ENCODE measurements around the gene NIBAN1.
A peak's percentile ranks its signal among the peaks of the same experiment; 100 is the strongest.

Gene NIBAN1

DNA sequence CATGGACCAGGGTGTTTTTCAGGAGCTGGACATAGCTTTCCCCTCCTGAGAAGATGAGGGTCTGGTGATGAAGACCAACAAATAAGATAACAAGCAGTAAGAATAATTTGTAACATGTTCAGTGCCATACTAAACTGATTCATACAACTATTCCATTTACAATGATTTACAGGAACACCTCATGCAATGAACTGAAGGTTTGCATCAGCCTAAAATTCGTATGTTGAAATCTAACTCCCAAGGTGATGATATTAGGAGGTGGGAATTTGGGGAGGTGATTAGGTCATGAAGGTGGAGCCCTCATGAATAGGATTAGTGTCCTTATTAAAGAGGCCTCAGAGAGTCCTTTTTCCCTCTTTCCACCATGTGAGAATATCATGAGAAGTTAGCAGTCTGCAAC is 15.9 kb upstream of the NIBAN1 start:
- no peaks in the 10 kb centered on the region for H3K36me3 Mint-ChIP-seq (ENCODE audit: low read depth)
- peaks cover 4% of the 10 kb centered on the region for H3K27me3 Mint-ChIP-seq (ENCODE audit: low read depth)
- H3K4me3 Mint-ChIP-seq = no peak overlapping the region
- H3K4me1 Mint-ChIP-seq = no peaks in the 10 kb centered on the region
- H3K27ac Mint-ChIP-seq = no peak overlapping the region
- peaks cover 7% of the 10 kb centered on the region for H3K9me3 Mint-ChIP-seq
- TF ChIP-seq, protein P1, sequence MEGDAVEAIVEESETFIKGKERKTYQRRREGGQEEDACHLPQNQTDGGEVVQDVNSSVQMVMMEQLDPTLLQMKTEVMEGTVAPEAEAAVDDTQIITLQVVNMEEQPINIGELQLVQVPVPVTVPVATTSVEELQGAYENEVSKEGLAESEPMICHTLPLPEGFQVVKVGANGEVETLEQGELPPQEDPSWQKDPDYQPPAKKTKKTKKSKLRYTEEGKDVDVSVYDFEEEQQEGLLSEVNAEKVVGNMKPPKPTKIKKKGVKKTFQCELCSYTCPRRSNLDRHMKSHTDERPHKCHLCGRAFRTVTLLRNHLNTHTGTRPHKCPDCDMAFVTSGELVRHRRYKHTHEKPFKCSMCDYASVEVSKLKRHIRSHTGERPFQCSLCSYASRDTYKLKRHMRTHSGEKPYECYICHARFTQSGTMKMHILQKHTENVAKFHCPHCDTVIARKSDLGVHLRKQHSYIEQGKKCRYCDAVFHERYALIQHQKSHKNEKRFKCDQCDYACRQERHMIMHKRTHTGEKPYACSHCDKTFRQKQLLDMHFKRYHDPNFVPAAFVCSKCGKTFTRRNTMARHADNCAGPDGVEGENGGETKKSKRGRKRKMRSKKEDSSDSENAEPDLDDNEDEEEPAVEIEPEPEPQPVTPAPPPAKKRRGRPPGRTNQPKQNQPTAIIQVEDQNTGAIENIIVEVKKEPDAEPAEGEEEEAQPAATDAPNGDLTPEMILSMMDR (IDR thresholded peaks at IDR 0.05; ENCODE audit: unreplicated experiment in 3 of 3) = no peak

DNA sequence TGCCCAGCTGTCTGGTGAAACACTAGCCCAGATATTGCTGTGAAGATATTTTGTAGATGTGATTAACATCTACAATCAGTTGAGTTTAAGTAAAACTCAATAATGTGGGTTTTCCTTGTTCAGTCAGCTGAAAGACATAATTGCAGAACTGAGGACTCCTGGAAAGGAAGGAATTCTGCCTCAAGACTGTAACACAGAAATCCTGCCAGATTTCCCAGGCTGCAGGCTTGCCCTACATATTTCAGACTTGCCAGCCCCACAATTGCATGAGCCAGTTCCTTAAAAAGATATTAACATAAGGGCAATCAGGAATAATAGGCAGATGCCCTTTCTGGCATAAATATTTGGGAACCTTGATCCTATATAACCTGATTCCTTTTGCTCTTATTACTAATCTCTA is 14.2 kb upstream of the NIBAN1 start:
- no peak overlapping the region for H3K27ac Mint-ChIP-seq
- H3K27me3 Mint-ChIP-seq (ENCODE audit: low read depth) = peaks cover 4% of the 10 kb centered on the region
- no peaks in the 10 kb centered on the region for H3K4me1 Mint-ChIP-seq
- no peaks in the 10 kb centered on the region for H3K36me3 Mint-ChIP-seq (ENCODE audit: low read depth)
- TF ChIP-seq, protein P1 (IDR thresholded peaks at IDR 0.05; ENCODE audit: unreplicated experiment in 3 of 3) = no peak
- H3K4me3 Mint-ChIP-seq = no peak overlapping the region
- no peaks in the 10 kb centered on the region for H3K9me3 Mint-ChIP-seq

DNA sequence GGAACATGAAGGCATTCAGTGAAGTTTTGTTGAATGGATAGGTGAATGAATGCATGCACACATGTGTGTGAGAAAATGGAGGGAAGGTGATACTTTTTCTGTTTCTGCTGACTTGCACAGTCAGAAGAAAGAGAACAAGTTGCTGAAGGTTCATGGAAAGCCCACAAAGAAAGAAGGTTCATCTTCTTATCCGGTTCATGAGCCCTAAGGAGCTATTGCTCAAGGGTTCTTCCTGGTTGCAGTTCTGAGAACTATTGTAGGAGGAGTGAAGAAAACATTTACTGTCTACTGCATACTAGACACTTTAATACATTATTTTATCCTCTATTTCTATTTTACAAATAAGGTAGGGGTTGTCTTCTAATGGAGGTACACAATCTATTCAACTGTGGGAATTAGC is 13.4 kb upstream of the NIBAN1 start:
- no peak overlapping the region for H3K27ac Mint-ChIP-seq
- H3K9me3 Mint-ChIP-seq = no peaks in the 10 kb centered on the region
- H3K4me3 Mint-ChIP-seq = no peak overlapping the region
- TF ChIP-seq, protein P1 (IDR thresholded peaks at IDR 0.05; ENCODE audit: unreplicated experiment in 3 of 3) = no peak
- peaks cover 3% of the 10 kb centered on the region for H3K27me3 Mint-ChIP-seq (ENCODE audit: low read depth)
- no peaks in the 10 kb centered on the region for H3K4me1 Mint-ChIP-seq
- no peaks in the 10 kb centered on the region for H3K36me3 Mint-ChIP-seq (ENCODE audit: low read depth)

DNA sequence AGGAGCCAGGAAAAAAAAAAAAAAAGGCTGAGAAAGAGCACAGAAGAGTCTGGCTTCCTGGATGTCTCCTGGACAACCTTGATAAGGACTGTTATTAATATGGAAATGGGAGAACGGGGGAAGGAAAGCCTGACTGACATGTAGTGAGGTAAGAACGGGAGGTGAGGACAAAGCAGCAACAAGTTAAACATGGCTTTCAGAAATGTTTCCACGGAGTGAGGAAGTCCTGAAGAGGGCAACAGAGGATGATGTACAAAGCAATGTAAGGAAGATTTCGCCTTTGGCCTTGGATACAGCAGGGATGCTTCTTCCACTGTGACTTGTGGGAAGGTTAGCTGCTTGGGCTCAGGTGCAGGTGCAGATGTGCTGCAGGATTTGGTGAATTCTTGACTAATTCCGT is 11.9 kb upstream of the NIBAN1 start:
- Mint-ChIP-seq H3K36me3 (ENCODE audit: low read depth) (no peaks in the 10 kb centered on the region), H3K27ac (no peak overlapping the region), H3K27me3 (ENCODE audit: low read depth) (no peaks in the 10 kb centered on the region), H3K4me3 (no peak overlapping the region), H3K9me3 (no peaks in the 10 kb centered on the region), H3K4me1 (no peaks in the 10 kb centered on the region)
- TF ChIP-seq, protein P1 (IDR thresholded peaks at IDR 0.05; ENCODE audit: unreplicated experiment in 3 of 3) = peak in 1 of 3 experiments; percentile 15

DNA sequence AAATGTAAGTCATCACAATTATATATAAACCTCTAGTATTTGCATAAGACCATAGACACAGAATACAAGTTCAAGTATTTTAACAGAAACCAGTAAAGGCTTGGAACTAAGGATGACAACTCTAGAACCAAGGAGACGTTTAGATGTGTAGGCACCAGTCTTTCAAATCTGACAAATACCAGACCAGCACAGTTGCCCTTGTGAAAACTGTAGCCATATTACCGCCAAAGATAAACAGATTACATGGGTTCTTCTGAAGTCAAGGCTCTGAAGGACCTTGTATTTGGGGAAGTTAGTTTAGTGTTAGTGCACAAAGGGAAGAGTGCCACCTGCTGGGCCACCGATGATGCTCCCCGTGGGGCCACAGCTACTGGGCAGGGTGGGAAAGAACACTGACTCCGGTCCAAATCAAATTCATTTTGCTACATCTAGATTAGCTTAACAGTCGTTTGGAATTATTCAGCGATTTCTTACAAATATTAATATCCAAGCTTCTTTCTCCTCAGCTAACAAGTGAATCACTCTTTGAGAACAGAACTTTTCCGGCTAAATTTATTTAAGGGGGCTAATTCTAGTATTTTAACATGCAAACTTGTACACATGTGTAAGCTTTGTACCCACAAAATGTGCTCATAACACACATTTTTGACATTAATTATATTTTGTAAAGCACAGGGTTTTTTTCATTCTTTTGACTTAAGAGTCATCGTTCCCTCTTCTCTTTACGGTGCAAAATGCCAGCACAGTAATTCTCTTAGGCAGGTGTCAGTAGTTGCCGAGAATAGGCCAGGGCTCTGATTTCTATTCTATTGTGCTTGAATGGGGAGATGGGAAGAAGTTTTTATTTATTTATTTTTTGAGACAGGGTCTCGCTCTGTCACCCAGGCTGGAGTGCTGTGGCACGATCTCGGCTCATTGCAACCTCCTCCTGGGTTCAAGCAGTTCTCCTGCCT is 8.0 kb upstream of the NIBAN1 start:
- peaks cover 5% of the 10 kb centered on the region for H3K27me3 Mint-ChIP-seq (ENCODE audit: low read depth)
- H3K36me3 Mint-ChIP-seq (ENCODE audit: low read depth) = no peaks in the 10 kb centered on the region
- H3K4me3 Mint-ChIP-seq = no peak overlapping the region
- TF ChIP-seq, protein P1 (IDR thresholded peaks at IDR 0.05; ENCODE audit: unreplicated experiment in 3 of 3) = peak; percentile 53 to 75 (median 54)
- no peaks in the 10 kb centered on the region for H3K4me1 Mint-ChIP-seq
- no peak overlapping the region for H3K27ac Mint-ChIP-seq
- H3K9me3 Mint-ChIP-seq = no peaks in the 10 kb centered on the region

DNA sequence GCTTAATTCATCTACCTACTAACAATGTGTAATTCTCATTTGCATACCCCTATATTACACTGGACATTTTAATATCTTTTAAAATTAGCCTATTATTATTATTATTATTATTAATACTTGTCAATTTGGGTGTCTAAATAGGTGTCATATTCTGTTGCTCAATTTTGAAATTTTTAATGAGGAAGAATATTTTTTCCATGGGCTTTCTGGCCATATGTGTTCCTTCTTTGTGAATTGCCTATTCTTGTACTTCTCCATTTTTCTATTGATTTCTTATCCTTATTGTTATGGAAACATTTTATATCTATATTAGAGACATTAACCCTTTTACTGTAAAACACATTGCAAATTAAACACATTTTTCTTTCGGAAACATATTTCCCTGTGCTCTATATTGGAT is 6.4 kb upstream of the NIBAN1 start:
- Mint-ChIP-seq H3K36me3 (ENCODE audit: low read depth) (no peaks in the 10 kb centered on the region), H3K4me1 (peaks cover under 1% of the 10 kb centered on the region), H3K9me3 (no peaks in the 10 kb centered on the region), H3K27ac (no peak overlapping the region), H3K4me3 (no peak overlapping the region), H3K27me3 (ENCODE audit: low read depth) (peaks cover 20% of the 10 kb centered on the region)
- TF ChIP-seq, protein P1 (IDR thresholded peaks at IDR 0.05; ENCODE audit: unreplicated experiment in 3 of 3) = no peak

Data from nephron (organoid).